ENCODE measurements around the gene C1GALT1. TPM values are rescaled to one million over a fixed set of nuclear protein-coding genes. Genes with fewer than 3 reads are reported as not detected.
A peak's percentile ranks its signal among the peaks of the same experiment; 100 is the strongest.

C1GALT1 gene
- total and polyA plus RNA-seq, 9 of the 15 experiments (the other 6 are each of a cell fraction or from before 2014, with no cell fraction given), result 5.0 to 33.2 (median 24.1) TPM

DNA sequence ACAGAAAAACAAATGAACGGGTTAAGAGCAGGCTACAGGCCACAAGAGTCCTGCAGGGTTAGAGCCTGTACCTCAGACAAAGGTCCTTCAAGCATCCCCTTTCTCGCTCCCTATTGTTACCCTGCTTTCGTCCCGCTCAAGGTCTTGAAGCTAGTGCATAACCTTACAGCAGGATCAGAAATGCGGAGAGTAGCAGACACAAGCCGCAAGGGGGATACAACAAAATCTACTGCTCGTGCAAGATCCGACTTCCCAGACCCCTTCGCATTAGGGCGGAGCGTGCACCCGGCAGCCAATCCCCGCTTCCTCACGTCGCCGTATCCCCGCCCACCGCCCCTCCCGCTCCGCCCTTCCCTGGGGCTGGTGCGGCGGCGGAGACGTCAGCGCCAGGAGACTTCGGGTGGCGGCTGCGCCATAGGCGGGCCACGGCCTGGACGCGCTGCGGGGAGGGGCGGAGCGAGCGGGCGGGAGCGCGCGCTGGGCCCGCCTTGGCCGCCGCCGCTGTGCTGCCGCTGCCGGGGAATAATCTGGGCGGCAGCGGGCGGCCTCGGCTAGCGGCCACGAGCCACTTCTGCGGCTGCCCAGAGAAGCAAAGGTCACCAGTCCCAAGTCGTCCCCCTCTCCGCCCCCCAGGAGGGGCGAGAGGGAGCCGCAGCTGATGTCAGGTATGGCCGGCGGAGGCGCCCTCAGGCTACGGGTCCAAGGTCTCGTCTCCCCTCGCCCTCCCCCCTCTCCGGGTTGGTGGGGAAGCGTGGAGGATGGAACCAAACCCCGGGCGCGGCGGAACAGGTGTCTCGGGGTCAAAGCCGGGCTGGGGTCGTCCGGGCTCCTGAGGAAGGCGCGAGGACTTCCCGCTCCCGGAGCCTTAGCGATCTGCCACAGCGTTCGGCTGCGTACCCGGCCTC is at the start of gene C1GALT1 (continued):
- TF ChIP-seq, protein P1, sequence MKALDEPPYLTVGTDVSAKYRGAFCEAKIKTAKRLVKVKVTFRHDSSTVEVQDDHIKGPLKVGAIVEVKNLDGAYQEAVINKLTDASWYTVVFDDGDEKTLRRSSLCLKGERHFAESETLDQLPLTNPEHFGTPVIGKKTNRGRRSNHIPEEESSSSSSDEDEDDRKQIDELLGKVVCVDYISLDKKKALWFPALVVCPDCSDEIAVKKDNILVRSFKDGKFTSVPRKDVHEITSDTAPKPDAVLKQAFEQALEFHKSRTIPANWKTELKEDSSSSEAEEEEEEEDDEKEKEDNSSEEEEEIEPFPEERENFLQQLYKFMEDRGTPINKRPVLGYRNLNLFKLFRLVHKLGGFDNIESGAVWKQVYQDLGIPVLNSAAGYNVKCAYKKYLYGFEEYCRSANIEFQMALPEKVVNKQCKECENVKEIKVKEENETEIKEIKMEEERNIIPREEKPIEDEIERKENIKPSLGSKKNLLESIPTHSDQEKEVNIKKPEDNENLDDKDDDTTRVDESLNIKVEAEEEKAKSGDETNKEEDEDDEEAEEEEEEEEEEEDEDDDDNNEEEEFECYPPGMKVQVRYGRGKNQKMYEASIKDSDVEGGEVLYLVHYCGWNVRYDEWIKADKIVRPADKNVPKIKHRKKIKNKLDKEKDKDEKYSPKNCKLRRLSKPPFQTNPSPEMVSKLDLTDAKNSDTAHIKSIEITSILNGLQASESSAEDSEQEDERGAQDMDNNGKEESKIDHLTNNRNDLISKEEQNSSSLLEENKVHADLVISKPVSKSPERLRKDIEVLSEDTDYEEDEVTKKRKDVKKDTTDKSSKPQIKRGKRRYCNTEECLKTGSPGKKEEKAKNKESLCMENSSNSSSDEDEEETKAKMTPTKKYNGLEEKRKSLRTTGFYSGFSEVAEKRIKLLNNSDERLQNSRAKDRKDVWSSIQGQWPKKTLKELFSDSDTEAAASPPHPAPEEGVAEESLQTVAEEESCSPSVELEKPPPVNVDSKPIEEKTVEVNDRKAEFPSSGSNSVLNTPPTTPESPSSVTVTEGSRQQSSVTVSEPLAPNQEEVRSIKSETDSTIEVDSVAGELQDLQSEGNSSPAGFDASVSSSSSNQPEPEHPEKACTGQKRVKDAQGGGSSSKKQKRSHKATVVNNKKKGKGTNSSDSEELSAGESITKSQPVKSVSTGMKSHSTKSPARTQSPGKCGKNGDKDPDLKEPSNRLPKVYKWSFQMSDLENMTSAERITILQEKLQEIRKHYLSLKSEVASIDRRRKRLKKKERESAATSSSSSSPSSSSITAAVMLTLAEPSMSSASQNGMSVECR (CRISPR knock-in tag; IDR thresholded peaks at IDR 0.05), result peak; percentile 61
- TF ChIP-seq FOXP1 (CRISPR knock-in tag; IDR thresholded peaks at IDR 0.05) (peak; percentile 81), RAD21 (CRISPR knock-in tag; conservative IDR thresholded peaks at IDR 0.05 in 1 of 2, IDR thresholded peaks at IDR 0.05 in 1 of 2) (peak; percentile 29 to 41; a peak in 3 of 4 replicates), STAT5B (CRISPR knock-in tag; IDR thresholded peaks at IDR 0.05) (no peak), CBFA2T2 (conservative IDR thresholded peaks at IDR 0.05) (no peak), YY1 (IDR thresholded peaks at IDR 0.05; ENCODE audit: borderline replicate concordance in 1 of 3, control insufficient read depth in 1 of 3, extremely low read depth in 1 of 3, insufficient read depth in 3 of 3, insufficient read length in 1 of 3, insufficient replicate concordance in 2 of 3, low read depth in 1 of 3, low read length in 2 of 3) (peak in 2 of 3 experiments; percentile 61 to 63), CC2D1A (IDR thresholded peaks at IDR 0.05) (0 out of 2 replicates have a peak, but pooled peaks have one; percentile 35), KAT7 (CRISPR knock-in tag; IDR thresholded peaks at IDR 0.05; ENCODE audit: borderline replicate concordance) (no peak; the same call in 1 of the 2 replicates), SOX6 (IDR thresholded peaks at IDR 0.05) (peak; percentile 65; the same call in 1 of the 2 replicates), TBL1XR1 (IDR thresholded peaks at IDR 0.05; ENCODE audit: low read length in 2 of 2) (0 out of 4 replicates have a peak, but pooled peaks of 1 of the 2 experiments have one; percentile 7), FOXJ2 (tag; IDR thresholded peaks at IDR 0.05) (peak; percentile 59; the same call in 1 of the 2 replicates), RBFOX2 (IDR thresholded peaks at IDR 0.05; ENCODE audit: low read depth, low read length) (peak; percentile 90)
- TF ChIP-seq, protein P2, sequence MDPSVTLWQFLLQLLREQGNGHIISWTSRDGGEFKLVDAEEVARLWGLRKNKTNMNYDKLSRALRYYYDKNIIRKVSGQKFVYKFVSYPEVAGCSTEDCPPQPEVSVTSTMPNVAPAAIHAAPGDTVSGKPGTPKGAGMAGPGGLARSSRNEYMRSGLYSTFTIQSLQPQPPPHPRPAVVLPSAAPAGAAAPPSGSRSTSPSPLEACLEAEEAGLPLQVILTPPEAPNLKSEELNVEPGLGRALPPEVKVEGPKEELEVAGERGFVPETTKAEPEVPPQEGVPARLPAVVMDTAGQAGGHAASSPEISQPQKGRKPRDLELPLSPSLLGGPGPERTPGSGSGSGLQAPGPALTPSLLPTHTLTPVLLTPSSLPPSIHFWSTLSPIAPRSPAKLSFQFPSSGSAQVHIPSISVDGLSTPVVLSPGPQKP (CRISPR knock-in tag; IDR thresholded peaks at IDR 0.05), result no peak
- TF ChIP-seq, protein P3, sequence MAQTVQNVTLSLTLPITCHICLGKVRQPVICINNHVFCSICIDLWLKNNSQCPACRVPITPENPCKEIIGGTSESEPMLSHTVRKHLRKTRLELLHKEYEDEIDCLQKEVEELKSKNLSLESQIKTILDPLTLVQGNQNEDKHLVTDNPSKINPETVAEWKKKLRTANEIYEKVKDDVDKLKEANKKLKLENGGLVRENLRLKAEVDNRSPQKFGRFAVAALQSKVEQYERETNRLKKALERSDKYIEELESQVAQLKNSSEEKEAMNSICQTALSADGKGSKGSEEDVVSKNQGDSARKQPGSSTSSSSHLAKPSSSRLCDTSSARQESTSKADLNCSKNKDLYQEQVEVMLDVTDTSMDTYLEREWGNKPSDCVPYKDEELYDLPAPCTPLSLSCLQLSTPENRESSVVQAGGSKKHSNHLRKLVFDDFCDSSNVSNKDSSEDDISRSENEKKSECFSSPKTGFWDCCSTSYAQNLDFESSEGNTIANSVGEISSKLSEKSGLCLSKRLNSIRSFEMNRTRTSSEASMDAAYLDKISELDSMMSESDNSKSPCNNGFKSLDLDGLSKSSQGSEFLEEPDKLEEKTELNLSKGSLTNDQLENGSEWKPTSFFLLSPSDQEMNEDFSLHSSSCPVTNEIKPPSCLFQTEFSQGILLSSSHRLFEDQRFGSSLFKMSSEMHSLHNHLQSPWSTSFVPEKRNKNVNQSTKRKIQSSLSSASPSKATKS (CRISPR knock-in tag; IDR thresholded peaks at IDR 0.05), result peak; percentile 42; the same call in 1 of the 2 replicates
- TF ChIP-seq, protein P4, sequence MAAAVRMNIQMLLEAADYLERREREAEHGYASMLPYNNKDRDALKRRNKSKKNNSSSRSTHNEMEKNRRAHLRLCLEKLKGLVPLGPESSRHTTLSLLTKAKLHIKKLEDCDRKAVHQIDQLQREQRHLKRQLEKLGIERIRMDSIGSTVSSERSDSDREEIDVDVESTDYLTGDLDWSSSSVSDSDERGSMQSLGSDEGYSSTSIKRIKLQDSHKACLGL (CRISPR knock-in tag; IDR thresholded peaks at IDR 0.05; ENCODE audit: borderline replicate concordance, poor library complexity, severe bottlenecking), result no peak

All from K562 (cell line).